Peyer's patch (tissue), 4 donors: ENCODE results near the gene SIL1.
"Not testable (repeated sequence)": the region's sequence is repeated elsewhere in the genome, so short reads cannot be mapped to it uniquely, and the experiment has no call there.

Experiments
- POLR2A ChIP-seq, 2 donors: fragments of 450-650 bp; IDR thresholded peaks; one replicate each; pipeline ENCODE4 v1.5.1; 2017; ENCODE audit warnings: antibody characterized with exemption in 2 of 2, mild to moderate bottlenecking in 2 of 2, moderate library complexity in 2 of 2
- TF ChIP-seq, protein P1 (sequence below), 6 experiments: fragments of 450-650 bp in 4 of 6; fragments of 200-600 bp in 2 of 6; sonication (generic) in 1 of 6; IDR thresholded peaks; one replicate each; pipeline ENCODE4 v1.5.1; 2017 to 2019; ENCODE audit warnings: antibody characterized with exemption in 6 of 6, mild to moderate bottlenecking in 3 of 6, moderate library complexity in 1 of 6

DNA sequence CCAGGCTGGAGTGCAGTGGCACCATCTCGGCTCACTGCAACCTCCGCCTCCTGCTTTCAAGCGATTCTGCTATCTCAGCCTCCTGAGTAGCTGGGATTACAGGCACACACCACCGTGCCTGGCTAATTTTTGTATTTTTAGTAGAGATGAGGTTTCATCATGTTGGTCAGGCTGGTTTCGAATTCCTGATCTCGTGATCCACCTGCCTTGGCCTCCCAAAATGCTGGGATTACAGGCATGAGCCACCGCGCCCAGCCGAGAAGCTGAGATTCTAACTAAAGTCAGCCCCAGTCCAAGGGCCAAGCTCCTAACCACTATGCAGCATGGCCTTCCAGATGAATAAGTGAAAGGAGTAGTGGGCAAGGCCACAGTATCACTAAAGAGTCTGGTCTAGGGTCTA is 20.9 kb downstream of the SIL1 start:
- not testable (repeated sequence) for TF ChIP-seq POLR2A (IDR thresholded peaks at IDR 0.05)
- TF ChIP-seq, protein P1, sequence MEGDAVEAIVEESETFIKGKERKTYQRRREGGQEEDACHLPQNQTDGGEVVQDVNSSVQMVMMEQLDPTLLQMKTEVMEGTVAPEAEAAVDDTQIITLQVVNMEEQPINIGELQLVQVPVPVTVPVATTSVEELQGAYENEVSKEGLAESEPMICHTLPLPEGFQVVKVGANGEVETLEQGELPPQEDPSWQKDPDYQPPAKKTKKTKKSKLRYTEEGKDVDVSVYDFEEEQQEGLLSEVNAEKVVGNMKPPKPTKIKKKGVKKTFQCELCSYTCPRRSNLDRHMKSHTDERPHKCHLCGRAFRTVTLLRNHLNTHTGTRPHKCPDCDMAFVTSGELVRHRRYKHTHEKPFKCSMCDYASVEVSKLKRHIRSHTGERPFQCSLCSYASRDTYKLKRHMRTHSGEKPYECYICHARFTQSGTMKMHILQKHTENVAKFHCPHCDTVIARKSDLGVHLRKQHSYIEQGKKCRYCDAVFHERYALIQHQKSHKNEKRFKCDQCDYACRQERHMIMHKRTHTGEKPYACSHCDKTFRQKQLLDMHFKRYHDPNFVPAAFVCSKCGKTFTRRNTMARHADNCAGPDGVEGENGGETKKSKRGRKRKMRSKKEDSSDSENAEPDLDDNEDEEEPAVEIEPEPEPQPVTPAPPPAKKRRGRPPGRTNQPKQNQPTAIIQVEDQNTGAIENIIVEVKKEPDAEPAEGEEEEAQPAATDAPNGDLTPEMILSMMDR (IDR thresholded peaks at IDR 0.05), result not testable (repeated sequence)
